ENCODE results near the gene PBX1.

- TF ChIP-seq CTCF (IDR thresholded peaks at IDR 0.05): no peak
- no peak for TF ChIP-seq POLR2A (IDR thresholded peaks at IDR 0.05)
- no peak for TF ChIP-seq POLR2AphosphoS5 (IDR thresholded peaks at IDR 0.05)
Measured at GRCh38 chr1:164595212-164595611, 36.2 kb downstream of the PBX1 start.

Data from breast epithelium (tissue), 3 donors.